Spleen (tissue), 7 donors: ENCODE results near the gene SPO11.

Experiments
- POLR2A ChIP-seq, 3 donors: fragments of 450-650 bp; IDR thresholded peaks; one replicate each; pipeline ENCODE4 v1.5.1; 2017; ENCODE audit warnings: antibody characterized with exemption in 3 of 3, mild to moderate bottlenecking in 1 of 3
- POLR2AphosphoS5 ChIP-seq, 3 donors: sonication (generic); formaldehyde crosslinking; IDR thresholded peaks; one replicate each; pipeline ENCODE4 v1.5.1; 2017; ENCODE audit warnings: antibody characterized with exemption in 3 of 3
- TF ChIP-seq, protein P1 (sequence below), 11 experiments: fragments of 200-600 bp in 7 of 11; fragments of 450-650 bp in 4 of 11; sonication (generic) in 4 of 11; IDR thresholded peaks in 8 of 11; conservative IDR thresholded peaks in 3 of 11; 1 replicate in 7 of 11; 2 replicates in 4 of 11; pipeline versions ENCODE4 v1.4.0 to v1.8.0; 2016 to 2021; ENCODE audit warnings: antibody characterized with exemption in 11 of 11, inconsistent platforms in 4 of 11, mild to moderate bottlenecking in 1 of 11
- donor health status: DM: no; HTN: no; CAD: no; lungs with moderate emphysema.
- donor health status: DM: no; HTN: no; CAD: no.
- donor health status: DM: no; HTN: no; CAD: no.

DNA sequence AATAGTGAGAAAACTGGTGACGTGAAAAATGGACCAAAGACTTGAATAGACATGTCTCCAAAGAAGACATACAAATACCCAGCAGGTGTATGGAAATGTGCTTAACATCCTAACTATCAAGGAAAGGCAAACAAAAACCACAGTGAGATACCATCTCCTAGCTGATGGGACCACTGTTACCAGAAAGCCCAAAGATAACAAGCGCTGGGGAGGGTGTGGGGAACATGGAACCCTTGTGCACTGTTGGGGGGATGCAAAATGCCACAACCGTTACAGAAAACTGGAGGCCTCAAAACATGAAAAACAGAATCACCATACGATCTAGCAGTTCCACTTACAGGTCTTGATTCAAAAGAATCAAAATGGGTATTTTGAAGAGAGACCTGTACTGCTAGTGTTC lies 41.8 kb downstream of the SPO11 start:
- TF ChIP-seq, protein P1, sequence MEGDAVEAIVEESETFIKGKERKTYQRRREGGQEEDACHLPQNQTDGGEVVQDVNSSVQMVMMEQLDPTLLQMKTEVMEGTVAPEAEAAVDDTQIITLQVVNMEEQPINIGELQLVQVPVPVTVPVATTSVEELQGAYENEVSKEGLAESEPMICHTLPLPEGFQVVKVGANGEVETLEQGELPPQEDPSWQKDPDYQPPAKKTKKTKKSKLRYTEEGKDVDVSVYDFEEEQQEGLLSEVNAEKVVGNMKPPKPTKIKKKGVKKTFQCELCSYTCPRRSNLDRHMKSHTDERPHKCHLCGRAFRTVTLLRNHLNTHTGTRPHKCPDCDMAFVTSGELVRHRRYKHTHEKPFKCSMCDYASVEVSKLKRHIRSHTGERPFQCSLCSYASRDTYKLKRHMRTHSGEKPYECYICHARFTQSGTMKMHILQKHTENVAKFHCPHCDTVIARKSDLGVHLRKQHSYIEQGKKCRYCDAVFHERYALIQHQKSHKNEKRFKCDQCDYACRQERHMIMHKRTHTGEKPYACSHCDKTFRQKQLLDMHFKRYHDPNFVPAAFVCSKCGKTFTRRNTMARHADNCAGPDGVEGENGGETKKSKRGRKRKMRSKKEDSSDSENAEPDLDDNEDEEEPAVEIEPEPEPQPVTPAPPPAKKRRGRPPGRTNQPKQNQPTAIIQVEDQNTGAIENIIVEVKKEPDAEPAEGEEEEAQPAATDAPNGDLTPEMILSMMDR (IDR thresholded peaks at IDR 0.05 in 8 of 11, conservative IDR thresholded peaks at IDR 0.05 in 3 of 11): no peak
- TF ChIP-seq POLR2AphosphoS5 (IDR thresholded peaks at IDR 0.05) (no peak), POLR2A (IDR thresholded peaks at IDR 0.05) (no peak)
